SU-DHL-6 (cell line): ENCODE measurements around the gene CACNA1C.

ENCODE experiments used
- H2AFZ ChIP-seq: fragments of 200-600 bp; sonication (generic); 2 replicates; pipeline ENCODE4 v1.6.1; 2014; ENCODE audit warnings: low read depth, mild to moderate bottlenecking, moderate library complexity, mixed read lengths, antibody characterized with exemption, low read length; ENCODE audit not compliant: severe bottlenecking
- H3F3A ChIP-seq: fragments of 200-600 bp; shearing (Covaris generic); 2 replicates; pipeline ENCODE4 v1.6.0; 2016; ENCODE audit warnings: antibody characterized with exemption, mild to moderate bottlenecking; ENCODE audit not compliant: insufficient read depth
- H3K27ac ChIP-seq: fragments of 200-600 bp; sonication (generic); 2 replicates; pipeline ENCODE4 v1.5.1; 2016; ENCODE audit warnings: low read depth, mild to moderate bottlenecking, low read length, moderate library complexity, mixed read lengths
- H3K27me3 ChIP-seq: fragments of 200-600 bp; sonication (generic), shearing (Covaris generic); 2 replicates; pipeline ENCODE4 v1.6.0; 2014; ENCODE audit warnings: mild to moderate bottlenecking, low read length
- H3K36me3 ChIP-seq: fragments of 200-600 bp; sonication (generic); 2 replicates; pipeline ENCODE4 v1.6.1; 2014; ENCODE audit warnings: mild to moderate bottlenecking, low read length, mixed read lengths
- H3K4me2 ChIP-seq: fragments of 300-600, 200-600 bp; shearing (Covaris generic), sonication (generic); 2 replicates; pipeline ENCODE4 v1.6.0; 2014; ENCODE audit warnings: low read length, low read depth, mild to moderate bottlenecking; ENCODE audit not compliant: poor library complexity, severe bottlenecking
- H3K4me3 ChIP-seq: fragments of 200-600 bp; sonication (generic); 2 replicates; pipeline ENCODE4 v1.5.1; 2014; ENCODE audit warnings: antibody characterized with exemption, low read length, mild to moderate bottlenecking, mixed read lengths; ENCODE audit not compliant: insufficient read depth, poor library complexity, severe bottlenecking
- H3K79me2 ChIP-seq: fragments of 200-600 bp; sonication (generic); 2 replicates; pipeline ENCODE4 v1.6.1; 2014; ENCODE audit warnings: mild to moderate bottlenecking, low read length, moderate library complexity; ENCODE audit not compliant: insufficient read depth
- H3K9ac ChIP-seq: fragments of 200-600 bp; sonication (generic); 2 replicates; pipeline ENCODE4 v1.7.0; 2014; ENCODE audit warnings: mild to moderate bottlenecking, low read length
- H3K9me2 ChIP-seq: fragments of 200-600 bp; sonication (generic); replicated peaks from 2 replicates; pipeline ENCODE4 v1.6.1; 2014; ENCODE audit warnings: low read length; ENCODE audit not compliant: insufficient read depth
- H3K9me3 ChIP-seq: fragments of 200-600 bp; sonication (generic); 2 replicates; pipeline ENCODE4 v1.6.1; 2014; ENCODE audit warnings: low read length, mixed read lengths; ENCODE audit not compliant: insufficient read depth
- H4K20me1 ChIP-seq: fragments of 200-600 bp; sonication (generic); 2 replicates; pipeline ENCODE4 v1.6.1; 2014; ENCODE audit warnings: low read depth, mild to moderate bottlenecking, antibody characterized with exemption, low read length, moderate library complexity, mixed read lengths
- CTCF ChIP-seq: fragments of 200-600 bp; sonication (generic); IDR thresholded peaks from one replicate; pipeline ENCODE4 v1.5.1; 2017; ENCODE audit warnings: antibody characterized with exemption, mild to moderate bottlenecking, low read length, moderate library complexity; ENCODE audit not compliant: insufficient read depth, poor library complexity, severe bottlenecking
- EZH2phosphoT487 ChIP-seq: fragments of 200-600 bp; sonication (generic), shearing (Covaris generic); conservative IDR thresholded peaks from 2 replicates; pipeline ENCODE4 v1.6.1; 2018; ENCODE audit warnings: mild to moderate bottlenecking, antibody characterized with exemption, low read length, moderate library complexity, mixed read lengths

Gene CACNA1C

GRCh38 chr12:2267703-2268470 is 215.1 kb downstream of the CACNA1C start:
- Histone ChIP-seq H3K9me3 (no peaks in the 10 kb centered on the region), H2AFZ (no peak overlapping the region), H3K9ac (no peak overlapping the region), H3K4me3 (no peak overlapping the region), H3K27me3 (no peaks in the 10 kb centered on the region), H3K36me3 (no peaks in the 10 kb centered on the region), H3K27ac (no peak overlapping the region), H3F3A (no peaks in the 10 kb centered on the region), H3K9me2 (no peaks in the 10 kb centered on the region), H4K20me1 (no peaks in the 10 kb centered on the region), H3K79me2 (no peaks in the 10 kb centered on the region), H3K4me2 (no peak overlapping the region)
- TF ChIP-seq EZH2phosphoT487 (no peak), CTCF (no peak)

- no peaks in the 10 kb centered on the region for H3K9me2 ChIP-seq
- H3K27me3 ChIP-seq, result no peaks in the 10 kb centered on the region
- no peaks in the 10 kb centered on the region for H4K20me1 ChIP-seq
- no peak overlapping the region for H3K4me2 ChIP-seq
- no peaks in the 10 kb centered on the region for H3F3A ChIP-seq
- no peak overlapping the region for H2AFZ ChIP-seq
- H3K36me3 ChIP-seq, result no peaks in the 10 kb centered on the region
- H3K9me3 ChIP-seq, result no peaks in the 10 kb centered on the region
- H3K4me3 ChIP-seq, result no peak overlapping the region
- TF ChIP-seq CTCF (no peak), EZH2phosphoT487 (no peak)
- no peak overlapping the region for H3K9ac ChIP-seq
- H3K79me2 ChIP-seq, result no peaks in the 10 kb centered on the region
- no peak overlapping the region for H3K27ac ChIP-seq
Measured at GRCh38 chr12:2268471-2269286, 215.9 kb downstream of the CACNA1C start.

- H3K79me2 ChIP-seq, result no peaks in the 10 kb centered on the region
- H3K27ac ChIP-seq, result no peak overlapping the region
- no peak overlapping the region for H3K4me2 ChIP-seq
- no peak overlapping the region for H2AFZ ChIP-seq
- H3K9me2 ChIP-seq, result no peaks in the 10 kb centered on the region
- H3F3A ChIP-seq, result no peaks in the 10 kb centered on the region
- no peak overlapping the region for H3K4me3 ChIP-seq
- no peaks in the 10 kb centered on the region for H4K20me1 ChIP-seq
- no peaks in the 10 kb centered on the region for H3K27me3 ChIP-seq
- H3K36me3 ChIP-seq, result no peaks in the 10 kb centered on the region
- no peak overlapping the region for H3K9ac ChIP-seq
- TF ChIP-seq CTCF, result no peak
- TF ChIP-seq EZH2phosphoT487, result no peak
- no peaks in the 10 kb centered on the region for H3K9me3 ChIP-seq
Measured at GRCh38 chr12:2270846-2271245, 218.1 kb downstream of the CACNA1C start.
